Neuronal stem cell (in vitro differentiated cells): ENCODE data around the gene GPR160. TPM values are rescaled to one million over a fixed set of nuclear protein-coding genes. Genes with fewer than 3 reads are reported as not detected.

Experiments used
- DNase-seq: peaks from one replicate; pipeline ENCODE4 v3.0.0-alpha.2; 2013; ENCODE audit warnings: low spot score
- H2AFZ ChIP-seq: one replicate; pipeline ENCODE4 v1.6.1; 2013; ENCODE audit warnings: mild to moderate bottlenecking, low read length, inconsistent platforms
- H2AK5ac ChIP-seq: 2 replicates; pipeline ENCODE4 v1.6.1; 2013; ENCODE audit warnings: low read depth, mild to moderate bottlenecking, inconsistent platforms, low read length, moderate library complexity, mixed read lengths
- H2BK120ac ChIP-seq: 2 replicates; pipeline ENCODE4 v1.6.1; 2013; ENCODE audit warnings: low read depth, mild to moderate bottlenecking, inconsistent platforms, low read length, moderate library complexity, mixed read lengths
- H2BK12ac ChIP-seq: one replicate; pipeline ENCODE4 v1.6.1; 2013; ENCODE audit warnings: low read length, inconsistent platforms
- H2BK15ac ChIP-seq: 2 replicates; pipeline ENCODE4 v1.6.1; 2013; ENCODE audit warnings: mild to moderate bottlenecking, low read length, inconsistent platforms, mixed read lengths
- H2BK5ac ChIP-seq: one replicate; pipeline ENCODE4 v1.6.1; 2013; ENCODE audit warnings: inconsistent platforms, mild to moderate bottlenecking, low read length, moderate library complexity
- H3K14ac ChIP-seq: one replicate; pipeline ENCODE4 v1.6.1; 2013; ENCODE audit warnings: low read length, inconsistent platforms
- H3K18ac ChIP-seq: 2 replicates; pipeline ENCODE4 v1.6.1; 2013; ENCODE audit warnings: low read length, inconsistent platforms
- H3K23ac ChIP-seq: 2 replicates; pipeline ENCODE4 v1.6.1; 2013; ENCODE audit warnings: low read depth, mild to moderate bottlenecking, mixed read lengths, low read length, inconsistent platforms; ENCODE audit not compliant: poor library complexity
- H3K27ac ChIP-seq: replicated peaks from 3 replicates; pipeline ENCODE4 v1.5.1; 2013; ENCODE audit warnings: low read length, inconsistent platforms
- H3K27me3 ChIP-seq, 3 experiments: 2 replicates each; pipeline ENCODE4 v1.6.1; 2013; ENCODE audit warnings: low read length in 3 of 3, mild to moderate bottlenecking in 2 of 3, inconsistent platforms in 1 of 3, low read depth in 1 of 3, mixed read lengths in 1 of 3, moderate library complexity in 1 of 3; ENCODE audit not compliant: control insufficient read depth in 3 of 3, insufficient read depth in 3 of 3
- H3K36me3 ChIP-seq, 2 donors: replicated peaks in 1 of 2; 2 replicates each; pipeline ENCODE4 v1.6.1; 2013; ENCODE audit warnings: low read length in 2 of 2; ENCODE audit not compliant: control insufficient read depth in 2 of 2, insufficient read depth in 2 of 2
- H3K4ac ChIP-seq: 2 replicates; pipeline ENCODE4 v1.6.1; 2013; ENCODE audit warnings: inconsistent platforms, mild to moderate bottlenecking, low read length, moderate library complexity
- H3K4me1 ChIP-seq, 2 donors: 1 replicate in 1 of 2; 2 replicates in 1 of 2; pipeline ENCODE4 v1.6.1; 2013; ENCODE audit warnings: low read length in 2 of 2, low read depth in 1 of 2; ENCODE audit not compliant: control insufficient read depth in 2 of 2, insufficient read depth in 1 of 2
- H3K4me2 ChIP-seq: one replicate; pipeline ENCODE4 v1.6.1; 2013; ENCODE audit warnings: mild to moderate bottlenecking, low read length, inconsistent platforms; ENCODE audit not compliant: insufficient read depth, poor library complexity, severe bottlenecking
- H3K4me3 ChIP-seq, 2 donors: 2 replicates each; pipeline ENCODE4 v1.5.1; 2013; ENCODE audit warnings: low read length in 2 of 2, mild to moderate bottlenecking in 2 of 2, inconsistent platforms in 1 of 2, moderate library complexity in 1 of 2
- H3K79me1 ChIP-seq: one replicate; pipeline ENCODE4 v1.6.1; 2013; ENCODE audit warnings: low read depth, mild to moderate bottlenecking, inconsistent platforms, low read length, moderate library complexity
- H3K9ac ChIP-seq: one replicate; pipeline ENCODE4 v1.6.1; 2013; ENCODE audit warnings: mild to moderate bottlenecking, low read depth, low read length, inconsistent platforms; ENCODE audit not compliant: poor library complexity
- H3K9me3 ChIP-seq, 2 donors: replicated peaks in 1 of 2; 2 replicates each; pipeline versions ENCODE3 to v1.6.1; 2013; ENCODE audit warnings: low read length in 2 of 2, mild to moderate bottlenecking in 2 of 2, inconsistent platforms in 1 of 2, low read depth in 1 of 2, mixed read lengths in 1 of 2, moderate library complexity in 1 of 2; ENCODE audit not compliant: control insufficient read depth in 2 of 2, insufficient read depth in 1 of 2
- H4K8ac ChIP-seq: one replicate; pipeline ENCODE4 v1.6.1; 2013; ENCODE audit warnings: low read depth, mild to moderate bottlenecking, inconsistent platforms, low read length, moderate library complexity
- H4K91ac ChIP-seq: one replicate; pipeline ENCODE4 v1.6.1; 2013; ENCODE audit warnings: low read length, low read depth, mild to moderate bottlenecking, inconsistent platforms; ENCODE audit not compliant: poor library complexity
- WGBS, 2 donors: extraction: QIAGEN DNeasy Blood & Tissue Kit; methylation state at CpG; one replicate each; pipeline ENCODE4 v1.1.7; 2013; ENCODE audit warnings: missing lambda C conversion rate in 2 of 2, mixed read lengths in 1 of 2; ENCODE audit not compliant: insufficient read length in 2 of 2, insufficient replicate concordance in 1 of 2; ENCODE audit errors: extremely low coverage in 2 of 2; 5-methylcytosine and 5-hydroxymethylcytosine counted together
- polyA plus RNA-seq, 2 experiments: library from polyadenylated mRNA; stranded (reverse); fragments of 200-250 nt; gene quantifications; one replicate each; pipeline ENCODE4 v1.2.3, GENCODE V29; 2013

GPR160 gene
- 0.46 TPM for polyA plus RNA-seq (2013, experiment 1 of 2)
- polyA plus RNA-seq (2013, experiment 2 of 2) = 0.37 TPM

- Histone ChIP-seq H4K91ac (no peak within 1 kb of the TSS), H3K23ac (no peak within 1 kb of the TSS), H3K9ac (peak within 1 kb of the TSS; percentile 80), H3K4me2 (peak within 1 kb of the TSS; percentile 89), H2BK120ac (no peak within 1 kb of the TSS), H2BK12ac (peak within 1 kb of the TSS; percentile 8), H3K18ac (peak within 1 kb of the TSS; percentile 78), H3K4ac (no peak within 1 kb of the TSS), H2AK5ac (no peak within 1 kb of the TSS), H3K27ac (no peak within 1 kb of the TSS), H3K36me3 (no peaks in the 10 kb centered on the region), H3K14ac (peak within 1 kb of the TSS; percentile 51), H3K4me1 (peaks cover 0 to 6% of the 10 kb centered on the region in 2 donors), H4K8ac (peak within 1 kb of the TSS; percentile 32), H2BK5ac (no peak within 1 kb of the TSS), H3K9me3 (no peaks in the 10 kb centered on the region), H2BK15ac (no peak within 1 kb of the TSS), H3K79me1 (no peaks in the 10 kb centered on the region), H2AFZ (peak within 1 kb of the TSS; percentile 95), H3K4me3 (peak within 1 kb of the TSS; percentile 43 to 87), H3K27me3 (peaks cover 0 to 54% (median 19%) of the 10 kb centered on the region in 3 experiments)
- DNase-seq = peak; percentile 48
- no CpG with 5 or more reads among the region's 78 CpGs for WGBS, 2 donors
Measured at GRCh38 chr3:170037463-170038433, at the start of gene GPR160. TSS of gene GPR160 (plus strand) at chr3:170037995. CDS start at chr3:170083973, 45,978 bp downstream.

- Histone ChIP-seq H3K27me3 (no peaks in the 10 kb centered on the region), H3K4me2 (no peak overlapping the region), H2BK120ac (no peak overlapping the region), H2BK15ac (no peak overlapping the region), H3K14ac (no peak overlapping the region), H3K9me3 (no peaks in the 10 kb centered on the region), H3K18ac (no peak overlapping the region), H3K23ac (no peak overlapping the region), H4K8ac (no peak overlapping the region), H3K4me3 (no peak overlapping the region), H2AFZ (no peak overlapping the region), H2BK5ac (no peak overlapping the region), H3K4me1 (no peaks in the 10 kb centered on the region), H2AK5ac (no peak overlapping the region), H3K4ac (no peak overlapping the region), H4K91ac (no peak overlapping the region), H3K79me1 (no peaks in the 10 kb centered on the region), H3K36me3 (peaks cover 18 to 98% of the 10 kb centered on the region in 2 donors), H3K27ac (no peak overlapping the region), H3K9ac (no peak overlapping the region), H2BK12ac (no peak overlapping the region)
- WGBS, 2 donors = no CpG with 5 or more reads among the region's 4 CpGs
- DNase-seq = no peak
Measured at GRCh38 chr3:169990431-169990830, 47.4 kb upstream of the GPR160 start.

GRCh38 chr3:169992156-169992555 is 45.6 kb upstream of the GPR160 start:
- H3K18ac ChIP-seq = no peak overlapping the region
- no CpG with 5 or more reads among the region's 3 CpGs for WGBS, 2 donors
- no peak overlapping the region for H2BK120ac ChIP-seq
- H4K8ac ChIP-seq = no peak overlapping the region
- no peak overlapping the region for H3K9ac ChIP-seq
- H3K4me2 ChIP-seq = no peak overlapping the region
- no peak overlapping the region for H2BK12ac ChIP-seq
- no peaks in the 10 kb centered on the region for H3K27me3 ChIP-seq
- H3K23ac ChIP-seq = no peak overlapping the region
- H3K4ac ChIP-seq = no peak overlapping the region
- no peak overlapping the region for H2BK5ac ChIP-seq
- no peak overlapping the region for H2BK15ac ChIP-seq
- H3K79me1 ChIP-seq = no peaks in the 10 kb centered on the region
- no peak overlapping the region for H3K14ac ChIP-seq
- no peak overlapping the region for H2AFZ ChIP-seq
- no peak overlapping the region for H3K4me3 ChIP-seq
- DNase-seq = no peak
- peaks cover 14 to 94% of the 10 kb centered on the region in 2 donors for H3K36me3 ChIP-seq
- H4K91ac ChIP-seq = no peak overlapping the region
- H3K4me1 ChIP-seq = no peaks in the 10 kb centered on the region
- H3K27ac ChIP-seq = no peak overlapping the region
- no peak overlapping the region for H2AK5ac ChIP-seq
- H3K9me3 ChIP-seq = no peaks in the 10 kb centered on the region

GRCh38 chr3:169992781-169993180 is 45.0 kb upstream of the GPR160 start:
- Histone ChIP-seq H3K23ac (no peak overlapping the region), H4K91ac (no peak overlapping the region), H2BK5ac (no peak overlapping the region), H3K36me3 (peaks cover 14 to 88% of the 10 kb centered on the region in 2 donors), H2BK15ac (no peak overlapping the region), H2BK120ac (no peak overlapping the region), H3K18ac (no peak overlapping the region), H3K4me3 (no peak overlapping the region), H2AFZ (no peak overlapping the region), H3K4me2 (no peak overlapping the region), H3K27me3 (no peaks in the 10 kb centered on the region), H3K14ac (no peak overlapping the region), H3K79me1 (no peaks in the 10 kb centered on the region), H4K8ac (no peak overlapping the region), H3K4ac (no peak overlapping the region), H3K27ac (no peak overlapping the region), H3K9me3 (no peaks in the 10 kb centered on the region), H2AK5ac (no peak overlapping the region), H3K4me1 (no peaks in the 10 kb centered on the region), H3K9ac (no peak overlapping the region), H2BK12ac (no peak overlapping the region)
- no peak for DNase-seq
- WGBS, 2 donors = no CpG with 5 or more reads among the region's 5 CpGs
